Measurements from ENCODE around the gene AKR1E2. TPM values are rescaled to one million over a fixed set of nuclear protein-coding genes. Genes with fewer than 3 reads are reported as not detected.

AKR1E2 gene
- total and polyA plus RNA-seq, 2 donors (not counting 3 experiments of a cell fraction or from before 2014, with no cell fraction given), result 4.0 to 8.2 TPM

- no peak overlapping the region for H3K4me3 ChIP-seq (replicated peaks in 1 of 3; ENCODE audit: insufficient read depth in 1 of 3, low read depth in 1 of 3, low read length in 3 of 3)
- no peaks in the 10 kb centered on the region for H3K27me3 ChIP-seq (ENCODE audit: control insufficient read depth in 2 of 2, insufficient read depth in 2 of 2, low read length in 2 of 2)
- no peak overlapping the region for H3K27ac ChIP-seq (ENCODE audit: insufficient read depth, low read depth, low read length)
- no peaks in the 10 kb centered on the region for H3K79me2 ChIP-seq (ENCODE audit: control insufficient read depth, insufficient read depth, low read length)
- H3K4me1 ChIP-seq (ENCODE audit: control insufficient read depth, extremely low read depth, insufficient read depth, low read length), result peaks cover 21% of the 10 kb centered on the region
- dilution Hi-C loops (cut with MboI; ENCODE audit: extremely low pct_ligation_motif_present, low sequenced_read_pairs) (no loop called here), intact Hi-C loops (cut with micrococcal nuclease) (no loop called here)
- H3K36me3 ChIP-seq (ENCODE audit: control insufficient read depth in 2 of 2, extremely low read depth in 1 of 2, insufficient read depth in 2 of 2, low read length in 2 of 2), result no peaks in the 10 kb centered on the region
- ChIA-PET POLR2A (no interaction called here), CTCF (interaction anchor here (1.4 kb wide), 1 partner anchor 30 kb away, joined by 4 read pairs; no protein-coding TSS in a partner anchor)
- no peaks in the 10 kb centered on the region for H4K20me1 ChIP-seq (replicated peaks; ENCODE audit: control insufficient read depth, extremely low read depth, insufficient read depth, low read length)
- FAIRE-seq (no peak), DNase-seq (ENCODE audit: low read depth, low spot score) (no peak)
- no peaks in the 10 kb centered on the region for H3K9me3 ChIP-seq (replicated peaks; ENCODE audit: control insufficient read depth, insufficient read depth, low read length)
- no peak overlapping the region for H2AFZ ChIP-seq (ENCODE audit: low read depth, low read length)
- H3K4me2 ChIP-seq (ENCODE audit: insufficient read depth, low read length), result no peak overlapping the region
- TF ChIP-seq GATA2 (IDR thresholded peaks at IDR 0.05; ENCODE audit: insufficient read depth, insufficient read length, low read depth, low read length) (no peak), MYC (IDR thresholded peaks at IDR 0.05; ENCODE audit: low read depth, low read length) (no peak), MAX (IDR thresholded peaks at IDR 0.05; ENCODE audit: insufficient read depth, insufficient read length) (no peak), CTCF (IDR thresholded peaks at IDR 0.05; ENCODE audit: extremely low read depth in 1 of 2, insufficient read depth in 1 of 2, low read depth in 1 of 2, low read length in 2 of 2) (no peak), JUN (IDR thresholded peaks at IDR 0.05; ENCODE audit: borderline replicate concordance, insufficient read depth, insufficient read length, low read depth) (no peak), EZH2 (IDR thresholded peaks at IDR 0.05; ENCODE audit: borderline replicate concordance, low read depth, low read length, severe bottlenecking) (no peak), POLR2A (IDR thresholded peaks at IDR 0.05; ENCODE audit: low read depth, low read length) (no peak), POLR2AphosphoS5 (IDR thresholded peaks at IDR 0.05; ENCODE audit: insufficient read depth, low read depth, low read length) (no peak), FOS (IDR thresholded peaks at IDR 0.05; ENCODE audit: borderline replicate concordance, insufficient read depth, low read length) (no peak)
- no TSS peak for BruUV-seq (replicated peaks)
- no peak overlapping the region for H3K9ac ChIP-seq (replicated peaks; ENCODE audit: extremely low read depth, insufficient read depth, low read length)
- no peaks in the 10 kb centered on the region for H3K9me1 ChIP-seq (replicated peaks; ENCODE audit: control insufficient read depth, extremely low read depth, insufficient read depth, low read length)
These were observed 41.2 kb upstream of the AKR1E2 start for GRCh38 chr10:4784667-4785333.
